IMR-90 (cell line): Measurements from ENCODE around the gene DSC3. TPM values are rescaled to one million over a fixed set of nuclear protein-coding genes. Genes with fewer than 3 reads are reported as not detected.

Source experiments
- ATAC-seq: fragments of 200-7000 bp; cut with Tn5 transposase; 2 replicates; pipeline ENCODE4 v1.9.1; 2020; ENCODE audit warnings: low read depth, mild to moderate bottlenecking, moderate library complexity
- BruUV-seq: library from RNA; stranded (reverse); fragments of 400-500 nt; replicated peaks from 2 replicates; lab custom pipeline; 2021; lab: Mats Ljungman, UMichigan
- CTCF ChIA-PET: fragments of 300-600 bp; formaldehyde crosslinking; extraction: SDS; loops from one replicate; lab custom pipeline; 2021; ENCODE audit warnings: antibody characterized with exemption; lab: Yijun Ruan, JAX
- POLR2A ChIA-PET: fragments of 300-600 bp; sonication (Branson Sonifier 250); formaldehyde crosslinking; loops from one replicate; lab custom pipeline; 2022; ENCODE audit warnings: antibody characterized with exemption; ENCODE audit not compliant: unreplicated experiment; lab: Charles Lee
- DNase-seq: peaks from one replicate; pipeline ENCODE4 v3.0.0; 2013
- H2AFZ ChIP-seq: replicated peaks from 2 replicates; pipeline ENCODE3; 2013; ENCODE audit warnings: low read length, mild to moderate bottlenecking; ENCODE audit not compliant: poor library complexity
- H2AK5ac ChIP-seq: 2 replicates; pipeline ENCODE4 v1.6.1; 2013; ENCODE audit warnings: low read depth, low read length, inconsistent platforms
- H2AK9ac ChIP-seq: replicated peaks from 2 replicates; pipeline ENCODE3; 2013; ENCODE audit warnings: mild to moderate bottlenecking, low read depth, low read length, moderate library complexity; ENCODE audit not compliant: poor library complexity
- H2BK120ac ChIP-seq: 2 replicates; pipeline ENCODE4 v1.6.1; 2013; ENCODE audit warnings: low read depth, low read length, inconsistent platforms
- H2BK15ac ChIP-seq: 3 replicates; pipeline ENCODE4 v1.6.1; 2013; ENCODE audit warnings: low read depth, low read length, inconsistent platforms
- H2BK20ac ChIP-seq: 2 replicates; pipeline ENCODE4 v1.6.1; 2013; ENCODE audit warnings: low read depth, mild to moderate bottlenecking, inconsistent platforms, low read length, moderate library complexity
- H2BK5ac ChIP-seq: 2 replicates; pipeline ENCODE4 v1.6.1; 2013; ENCODE audit warnings: mild to moderate bottlenecking, low read depth, low read length, inconsistent platforms; ENCODE audit not compliant: poor library complexity, severe bottlenecking
- H3K14ac ChIP-seq: replicated peaks from 2 replicates; pipeline ENCODE4 v1.6.1; 2013; ENCODE audit warnings: low read depth, low read length, inconsistent platforms
- H3K18ac ChIP-seq: 2 replicates; pipeline ENCODE4 v1.6.1; 2013; ENCODE audit warnings: low read depth, low read length, control low read depth
- H3K23ac ChIP-seq: 2 replicates; pipeline ENCODE4 v1.6.1; 2013; ENCODE audit warnings: low read depth, low read length, inconsistent platforms
- H3K27ac ChIP-seq: 2 replicates; pipeline ENCODE4 v1.5.1; 2013; ENCODE audit warnings: mild to moderate bottlenecking, control low read depth, low read length; ENCODE audit not compliant: insufficient read depth
- H3K27me3 ChIP-seq: 2 replicates; pipeline ENCODE4 v1.6.1; 2013; ENCODE audit warnings: low read length; ENCODE audit not compliant: control insufficient read depth, insufficient read depth
- H3K36me3 ChIP-seq: 2 replicates; pipeline ENCODE4 v1.6.1; 2013; ENCODE audit warnings: low read length, mixed read lengths; ENCODE audit not compliant: control insufficient read depth, insufficient read depth
- H3K4ac ChIP-seq: 2 replicates; pipeline ENCODE4 v1.6.1; 2013; ENCODE audit warnings: low read depth, low read length, inconsistent platforms
- H3K4me1 ChIP-seq: 2 replicates; pipeline ENCODE4 v1.6.1; 2013; ENCODE audit warnings: low read length, mixed read lengths; ENCODE audit not compliant: control insufficient read depth, insufficient read depth
- H3K4me2 ChIP-seq: 2 replicates; pipeline ENCODE4 v1.6.1; 2013; ENCODE audit warnings: low read depth, mild to moderate bottlenecking, control low read depth, low read length, moderate library complexity
- H3K4me3 ChIP-seq: 2 replicates; pipeline ENCODE4 v1.5.1; 2013; ENCODE audit warnings: low read depth, mild to moderate bottlenecking, control low read depth, low read length, moderate library complexity; ENCODE audit not compliant: insufficient read depth
- H3K56ac ChIP-seq: 2 replicates; pipeline ENCODE4 v1.6.1; 2013; ENCODE audit warnings: low read length, inconsistent platforms; ENCODE audit not compliant: insufficient read depth; ENCODE audit errors: extremely low read depth
- H3K79me1 ChIP-seq, 2 experiments: 2 replicates each; pipeline ENCODE4 v1.6.1; 2013; ENCODE audit warnings: low read length in 2 of 2, inconsistent platforms in 1 of 2, low read depth in 1 of 2
- H3K9ac ChIP-seq: 2 replicates; pipeline ENCODE4 v1.6.1; 2013; ENCODE audit warnings: low read depth, low read length, control low read depth
- H3K9me1 ChIP-seq: 2 replicates; pipeline ENCODE4 v1.6.1; 2013; ENCODE audit warnings: low read length, inconsistent platforms; ENCODE audit not compliant: insufficient read depth
- H3K9me3 ChIP-seq: 2 replicates; pipeline ENCODE4 v1.6.1; 2013; ENCODE audit warnings: low read length; ENCODE audit not compliant: control insufficient read depth, insufficient read depth
- H4K20me1 ChIP-seq: 2 replicates; pipeline ENCODE4 v1.6.1; 2013; ENCODE audit warnings: low read length, inconsistent platforms; ENCODE audit not compliant: insufficient read depth
- H4K5ac ChIP-seq: 2 replicates; pipeline ENCODE4 v1.6.1; 2013; ENCODE audit warnings: mild to moderate bottlenecking, low read depth, low read length, control low read depth
- H4K8ac ChIP-seq, 2 experiments: 2 replicates each; pipeline ENCODE4 v1.6.1; 2013; ENCODE audit warnings: low read depth in 2 of 2, low read length in 2 of 2, control low read depth in 1 of 2, inconsistent platforms in 1 of 2
- H4K91ac ChIP-seq: 2 replicates; pipeline ENCODE4 v1.6.1; 2013; ENCODE audit warnings: low read depth, low read length, inconsistent platforms; ENCODE audit not compliant: insufficient read depth
- FOS ChIP-seq: fragments of 150-350 bp; IDR thresholded peaks from 2 replicates; pipeline ENCODE4 v1.6.1; 2016; ENCODE audit warnings: low read depth, low read length
- MAZ ChIP-seq: IDR thresholded peaks from 2 replicates; pipeline ENCODE4 v1.6.1; 2012; ENCODE audit warnings: low read depth, mild to moderate bottlenecking, low read length, improper control_type of control experiment, moderate library complexity, borderline replicate concordance
- USF2 ChIP-seq: fragments of 150-350 bp; IDR thresholded peaks from 2 replicates; pipeline ENCODE4 v1.6.1; 2017; ENCODE audit warnings: mild to moderate bottlenecking, antibody characterized with exemption, low read length, low read depth
- WGBS, 2 experiments: methylation state at CpG; one replicate each; pipeline versions ENCODE4 v1.1.5 to v1.1.7; 2013; ENCODE audit warnings: missing lambda C conversion rate in 2 of 2; ENCODE audit not compliant: insufficient read length in 1 of 2; ENCODE audit errors: extremely low coverage in 2 of 2; 5-methylcytosine and 5-hydroxymethylcytosine counted together
- dilution Hi-C: fragments of 300-500 bp; cut with HindIII; formaldehyde crosslinking; loops from one replicate; pipeline ENCODE4 v1.14.3; 2018; ENCODE audit warnings: low sequenced_read_pairs; ENCODE audit not compliant: unreplicated experiment
- in situ Hi-C: fragments of 300-500 bp; cut with MboI; formaldehyde crosslinking; loops from 3 replicates; pipeline ENCODE4 v1.14.3; 2019; ENCODE audit warnings: low sequenced_read_pairs, inconsistent platforms, mixed read lengths
- intact Hi-C: fragments of 100-400 bp; cut with micrococcal nuclease; formaldehyde crosslinking; loops from 2 replicates; pipeline ENCODE4 v1.10.0; 2022
- polyA plus RNA-seq, 3 experiments: library from polyadenylated mRNA; depleted of rRNA; stranded (reverse); fragments of >200 nt; gene quantifications; 2 replicates each; pipeline ENCODE4 v1.2.3, GENCODE V29; 2012; ENCODE audit warnings: low replicate concordance in 1 of 3
- total RNA-seq: library from RNA; depleted of rRNA; stranded (reverse); fragments of >200 nt; gene quantifications from 2 replicates; pipeline ENCODE4 v1.2.3, GENCODE V29; 2012

DSC3 gene
- total and polyA plus RNA-seq, 2 of the 4 experiments (the other 2 are of a cell fraction): under 0.01 to 0.09 TPM

- Histone ChIP-seq H3K4me3 (no peak overlapping the region), H3K9me3 (peaks cover 3% of the 10 kb centered on the region; the same call in 1 of the 2 replicates), H4K91ac (no peak overlapping the region), H4K8ac (no peak overlapping the region), H3K56ac (no peak overlapping the region), H4K20me1 (no peaks in the 10 kb centered on the region), H3K23ac (no peak overlapping the region), H2BK20ac (no peak overlapping the region), H3K4me2 (no peak overlapping the region), H3K4ac (no peak overlapping the region), H2AK9ac (no peak overlapping the region), H3K4me1 (no peaks in the 10 kb centered on the region), H3K18ac (no peak overlapping the region), H3K36me3 (no peaks in the 10 kb centered on the region), H2BK120ac (no peak overlapping the region), H3K79me1 (no peaks in the 10 kb centered on the region), H3K9ac (no peak overlapping the region), H4K5ac (no peak overlapping the region), H2BK15ac (no peak overlapping the region), H3K14ac (no peak overlapping the region), H2BK5ac (no peak overlapping the region), H3K9me1 (no peaks in the 10 kb centered on the region), H2AFZ (no peak overlapping the region), H3K27ac (no peak overlapping the region), H3K27me3 (no peaks in the 10 kb centered on the region), H2AK5ac (no peak overlapping the region)
- intact Hi-C loops (no loop called here), in situ Hi-C loops (no loop called here), dilution Hi-C loops (no loop called here)
- TF ChIP-seq MAZ (no peak), USF2 (no peak), FOS (no peak)
- ChIA-PET CTCF (no interaction called here), POLR2A (no interaction called here)
- no CpG with 5 or more reads among the region's 2 CpGs for WGBS, 2 experiments
- no TSS peak for BruUV-seq
- no peak for DNase-seq
- ATAC-seq: no peak
These were observed 5.7 kb upstream of the DSC3 start for GRCh38 chr18:31048216-31048615.
